Keratinocyte (primary cell): ENCODE results near the gene RBM3. TPM values are rescaled to one million over a fixed set of nuclear protein-coding genes. Genes with fewer than 3 reads are reported as not detected.

Source experiments
- DNase-seq: peaks from one replicate; pipeline ENCODE4 v3.0.0-alpha.2; 2011; ENCODE audit warnings: low read depth, missing footprints, low spot score
- FAIRE-seq: peaks from 2 replicates; lab custom pipeline; 2011; peaks lifted over from hg19 to GRCh38; lab: Jason Lieb, UNC
- H2AFZ ChIP-seq: 2 replicates; pipeline ENCODE4 v1.6.0; 2012; ENCODE audit warnings: low read length, control low read depth, inconsistent platforms; ENCODE audit not compliant: control insufficient read depth
- H3K27ac ChIP-seq: 2 replicates; pipeline ENCODE4 v1.5.1; 2011; ENCODE audit warnings: low read length; ENCODE audit not compliant: control insufficient read depth, insufficient read depth
- H3K27me3 ChIP-seq: 3 replicates; pipeline ENCODE4 v1.6.0; 2011; ENCODE audit warnings: low read length; ENCODE audit not compliant: control insufficient read depth, insufficient read depth; ENCODE audit errors: extremely low read depth
- H3K36me3 ChIP-seq, 2 experiments: 2 replicates in 1 of 2; 3 replicates in 1 of 2; pipeline ENCODE4 v1.5.1; 2011; ENCODE audit warnings: low read length in 2 of 2, mild to moderate bottlenecking in 1 of 2; ENCODE audit not compliant: control insufficient read depth in 2 of 2, insufficient read depth in 2 of 2; ENCODE audit errors: extremely low read depth in 1 of 2
- H3K4me1 ChIP-seq: 3 replicates; pipeline ENCODE4 v1.5.1; 2011; ENCODE audit warnings: low read length; ENCODE audit not compliant: control insufficient read depth, insufficient read depth; ENCODE audit errors: extremely low read depth
- H3K4me2 ChIP-seq: 3 replicates; pipeline ENCODE4 v1.6.0; 2011; ENCODE audit warnings: low read depth, low read length; ENCODE audit not compliant: control insufficient read depth, insufficient read depth; ENCODE audit errors: extremely low read depth
- H3K4me3 ChIP-seq, 3 experiments: fragments of 200-600 bp in 1 of 3; sonication (generic) in 1 of 3; 2 replicates in 2 of 3; 3 replicates in 1 of 3; pipeline ENCODE4 v1.5.1; 2011 to 2016; ENCODE audit warnings: low read length in 3 of 3, mild to moderate bottlenecking in 3 of 3, control low read depth in 2 of 3, inconsistent platforms in 1 of 3, low read depth in 1 of 3, mixed read lengths in 1 of 3, mixed run types in 1 of 3, moderate library complexity in 1 of 3; ENCODE audit not compliant: control insufficient read depth in 2 of 3, insufficient read depth in 2 of 3; ENCODE audit errors: extremely low read depth in 1 of 3
- H3K79me2 ChIP-seq: 2 replicates; pipeline ENCODE4 v1.6.0; 2012; ENCODE audit warnings: low read length; ENCODE audit not compliant: control insufficient read depth, insufficient read depth
- H3K9ac ChIP-seq: 3 replicates; pipeline ENCODE4 v1.6.0; 2011; ENCODE audit warnings: low read length; ENCODE audit not compliant: control insufficient read depth, insufficient read depth; ENCODE audit errors: extremely low read depth
- H3K9me1 ChIP-seq: 3 replicates; pipeline ENCODE4 v1.6.0; 2011; ENCODE audit warnings: low read length; ENCODE audit not compliant: control insufficient read depth, insufficient read depth; ENCODE audit errors: extremely low read depth
- H3K9me3 ChIP-seq: 2 replicates; pipeline ENCODE4 v1.5.1; 2012; ENCODE audit warnings: low read depth, low read length; ENCODE audit not compliant: control insufficient read depth
- H4K20me1 ChIP-seq: 3 replicates; pipeline ENCODE4 v1.6.0; 2011; ENCODE audit warnings: low read length; ENCODE audit not compliant: control insufficient read depth, insufficient read depth; ENCODE audit errors: extremely low read depth
- EZH2 ChIP-seq: IDR thresholded peaks from one replicate; pipeline ENCODE4 v1.6.1; 2012; ENCODE audit warnings: inconsistent platforms, mild to moderate bottlenecking, low read length, moderate library complexity
- dilution Hi-C: fragments of 300-500 bp; cut with MboI; formaldehyde crosslinking; loops from one replicate; pipeline ENCODE4 v1.7.0; 2020; ENCODE audit warnings: low sequenced_read_pairs; ENCODE audit not compliant: extremely low pct_ligation_motif_present
- polyA plus RNA-seq, 5 experiments: library from polyadenylated mRNA; depleted of rRNA in 3 of 5; stranded (reverse) in 3 of 5; stranded (forward) in 1 of 5; unstranded in 1 of 5; fragments of >200 nt; gene quantifications; 1 replicate in 1 of 5; 2 replicates in 3 of 5; 3 replicates in 1 of 5; pipeline versions ENCODE4 v1.2.1 to v1.2.3, GENCODE V29; 2011 to 2012; ENCODE audit warnings: missing spikeins in 2 of 5, low read depth in 1 of 5, low replicate concordance in 1 of 5
- TF ChIP-seq, protein P1 (sequence below), 3 experiments: IDR thresholded peaks in 1 of 3; conservative IDR thresholded peaks in 1 of 3; optimal IDR thresholded peaks in 1 of 3; 2 replicates in 2 of 3; 3 replicates in 1 of 3; pipeline versions ENCODE3 to v1.5.1; 2011; ENCODE audit warnings: low read length in 3 of 3, mild to moderate bottlenecking in 3 of 3, moderate library complexity in 2 of 3, control low read depth in 1 of 3, inconsistent platforms in 1 of 3; ENCODE audit not compliant: insufficient read depth in 2 of 3; ENCODE audit errors: extremely low read depth in 1 of 3

Gene RBM3
- polyA plus RNA-seq, 1 donor (not counting 4 experiments of a cell fraction or from before 2014, with no cell fraction given) = 327 TPM

DNA sequence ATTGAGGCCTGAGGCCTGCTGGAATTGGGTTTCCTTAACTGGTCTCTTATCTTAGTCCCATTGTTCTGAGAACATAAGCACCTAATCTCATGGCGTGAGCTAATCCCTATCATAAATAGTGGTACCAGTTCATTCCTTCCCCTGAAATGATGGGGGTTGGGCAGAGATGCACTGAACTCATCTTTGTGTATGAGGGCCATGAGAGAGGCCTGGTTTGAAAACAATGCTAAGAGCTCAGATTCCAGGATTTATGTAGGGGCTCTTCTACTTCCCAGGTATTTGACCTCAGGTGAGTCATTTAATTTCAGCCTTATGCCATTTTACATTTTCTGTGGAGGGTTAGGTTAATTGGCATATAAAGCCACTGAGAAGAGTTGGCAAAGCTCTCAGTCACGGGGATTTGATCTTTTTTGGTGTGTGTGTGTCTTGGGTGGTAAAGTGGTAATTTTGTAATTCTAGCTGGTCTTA, 4.4 kb downstream of the RBM3 start:
- H3K9me3 ChIP-seq = no peaks in the 10 kb centered on the region
- no peaks in the 10 kb centered on the region for H4K20me1 ChIP-seq
- no peak overlapping the region for H2AFZ ChIP-seq
- H3K9me1 ChIP-seq = no peaks in the 10 kb centered on the region
- dilution Hi-C loops = no loop called here
- H3K27ac ChIP-seq = no peak overlapping the region
- H3K27me3 ChIP-seq = no peaks in the 10 kb centered on the region
- H3K9ac ChIP-seq = no peak overlapping the region
- no peak overlapping the region for H3K4me3 ChIP-seq
- peaks cover 27% of the 10 kb centered on the region for H3K4me1 ChIP-seq
- FAIRE-seq = no peak
- H3K4me2 ChIP-seq = peak overlapping the region; percentile 13
- H3K36me3 ChIP-seq = peaks cover 6 to 16% of the 10 kb centered on the region in 2 experiments
- TF ChIP-seq, protein P1, sequence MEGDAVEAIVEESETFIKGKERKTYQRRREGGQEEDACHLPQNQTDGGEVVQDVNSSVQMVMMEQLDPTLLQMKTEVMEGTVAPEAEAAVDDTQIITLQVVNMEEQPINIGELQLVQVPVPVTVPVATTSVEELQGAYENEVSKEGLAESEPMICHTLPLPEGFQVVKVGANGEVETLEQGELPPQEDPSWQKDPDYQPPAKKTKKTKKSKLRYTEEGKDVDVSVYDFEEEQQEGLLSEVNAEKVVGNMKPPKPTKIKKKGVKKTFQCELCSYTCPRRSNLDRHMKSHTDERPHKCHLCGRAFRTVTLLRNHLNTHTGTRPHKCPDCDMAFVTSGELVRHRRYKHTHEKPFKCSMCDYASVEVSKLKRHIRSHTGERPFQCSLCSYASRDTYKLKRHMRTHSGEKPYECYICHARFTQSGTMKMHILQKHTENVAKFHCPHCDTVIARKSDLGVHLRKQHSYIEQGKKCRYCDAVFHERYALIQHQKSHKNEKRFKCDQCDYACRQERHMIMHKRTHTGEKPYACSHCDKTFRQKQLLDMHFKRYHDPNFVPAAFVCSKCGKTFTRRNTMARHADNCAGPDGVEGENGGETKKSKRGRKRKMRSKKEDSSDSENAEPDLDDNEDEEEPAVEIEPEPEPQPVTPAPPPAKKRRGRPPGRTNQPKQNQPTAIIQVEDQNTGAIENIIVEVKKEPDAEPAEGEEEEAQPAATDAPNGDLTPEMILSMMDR (optimal IDR thresholded peaks at IDR 0.05 in 1 of 3, IDR thresholded peaks at IDR 0.05 in 1 of 3, conservative IDR thresholded peaks at IDR 0.05 in 1 of 3; ENCODE audit: extremely low read depth in 1 of 3, insufficient read depth in 2 of 3, low read length in 3 of 3) = no peak
- no peak for TF ChIP-seq EZH2
- H3K79me2 ChIP-seq = peaks cover 20% of the 10 kb centered on the region
- DNase-seq = no peak

DNA sequence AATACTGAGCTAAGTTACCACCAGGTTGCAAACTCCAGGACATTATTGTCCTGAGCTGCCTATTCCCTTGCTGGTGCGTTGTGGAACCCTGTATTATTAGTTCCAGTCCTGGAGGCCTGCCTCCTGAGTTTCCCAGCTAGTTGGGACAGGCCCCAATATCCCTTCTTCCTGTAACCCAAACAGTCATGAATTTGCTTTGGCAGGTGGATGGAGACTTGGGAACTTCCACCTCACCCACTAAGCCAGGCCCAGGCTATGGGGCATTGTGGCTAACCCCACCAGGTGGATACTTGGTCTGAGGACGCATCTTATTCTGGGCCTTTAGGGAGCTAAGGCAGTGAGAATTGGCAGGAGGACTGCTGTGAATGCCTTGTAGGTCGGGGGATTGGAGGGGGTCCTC, 5.0 kb downstream of the RBM3 start:
- no peak overlapping the region for H3K4me2 ChIP-seq
- H3K9me3 ChIP-seq = no peaks in the 10 kb centered on the region
- H3K4me3 ChIP-seq = no peak overlapping the region
- H3K79me2 ChIP-seq = peaks cover 20% of the 10 kb centered on the region
- H4K20me1 ChIP-seq = no peaks in the 10 kb centered on the region
- no peak overlapping the region for H3K9ac ChIP-seq
- no peak overlapping the region for H2AFZ ChIP-seq
- H3K27ac ChIP-seq = no peak overlapping the region
- H3K9me1 ChIP-seq = no peaks in the 10 kb centered on the region
- FAIRE-seq = no peak
- dilution Hi-C loops = no loop called here
- peaks cover 27% of the 10 kb centered on the region for H3K4me1 ChIP-seq
- H3K27me3 ChIP-seq = no peaks in the 10 kb centered on the region
- H3K36me3 ChIP-seq = peaks cover 6 to 16% of the 10 kb centered on the region in 2 experiments
- TF ChIP-seq EZH2 = no peak
- TF ChIP-seq, protein P1 (optimal IDR thresholded peaks at IDR 0.05 in 1 of 3, IDR thresholded peaks at IDR 0.05 in 1 of 3, conservative IDR thresholded peaks at IDR 0.05 in 1 of 3; ENCODE audit: extremely low read depth in 1 of 3, insufficient read depth in 2 of 3, low read length in 3 of 3) = no peak
- DNase-seq = no peak
